Kidney (tissue), 14 donors: ENCODE measurements around the gene LAPTM5. TPM values are rescaled to one million over a fixed set of nuclear protein-coding genes. Genes with fewer than 3 reads are reported as not detected.

ENCODE experiments used
- DNase-seq, 5 donors: peaks; one replicate each; pipeline ENCODE4 v3.0.0-alpha.2; 2013 to 2020
- FAIRE-seq: peaks from 2 replicates; lab custom pipeline; 2012; peaks lifted over from hg19 to GRCh38; lab: Jason Lieb, UNC
- H3K27ac ChIP-seq, 2 donors: one replicate each; pipeline ENCODE4 v1.7.0; 2013; ENCODE audit warnings: low read depth in 2 of 2, low read length in 2 of 2, inconsistent platforms in 1 of 2
- H3K27me3 ChIP-seq: one replicate; pipeline ENCODE4 v1.7.1; 2013; ENCODE audit warnings: low read length, inconsistent platforms; ENCODE audit not compliant: control insufficient read depth, insufficient read depth
- H3K36me3 ChIP-seq, 3 donors: one replicate each; pipeline versions ENCODE4 v1.7.0 to v1.7.1; 2013; ENCODE audit warnings: low read length in 3 of 3, control low read depth in 1 of 3, inconsistent platforms in 1 of 3; ENCODE audit not compliant: insufficient read depth in 3 of 3, control insufficient read depth in 2 of 3
- H3K4me1 ChIP-seq, 3 donors: one replicate each; pipeline versions ENCODE4 v1.7.0 to v1.7.1; 2013; ENCODE audit warnings: low read length in 3 of 3, inconsistent platforms in 1 of 3, low read depth in 1 of 3; ENCODE audit not compliant: control insufficient read depth in 2 of 3, insufficient read depth in 2 of 3
- H3K4me3 ChIP-seq, 3 donors: one replicate each; pipeline versions ENCODE4 v1.7.0 to v1.8.1; 2013; ENCODE audit warnings: low read length in 3 of 3, control low read depth in 1 of 3, inconsistent platforms in 1 of 3
- H3K9ac ChIP-seq, 3 donors: one replicate each; pipeline versions ENCODE4 v1.7.0 to v1.7.1; 2013; ENCODE audit warnings: low read length in 3 of 3, control low read depth in 1 of 3, inconsistent platforms in 1 of 3
- H3K9me3 ChIP-seq, 3 donors: one replicate each; pipeline versions ENCODE4 v1.7.0 to v1.7.1; 2013; ENCODE audit warnings: low read length in 3 of 3, control low read depth in 1 of 3, inconsistent platforms in 1 of 3; ENCODE audit not compliant: control insufficient read depth in 2 of 3, insufficient read depth in 1 of 3
- CTCF ChIP-seq: IDR thresholded peaks from 3 replicates; pipeline ENCODE4 v1.5.1; 2012; ENCODE audit warnings: mild to moderate bottlenecking, moderate library complexity, borderline replicate concordance; ENCODE audit not compliant: insufficient read depth; ENCODE audit errors: extremely low read depth
- intact Hi-C: fragments of 100-400 bp; cut with DNase I; formaldehyde crosslinking; loops from one replicate; pipeline ENCODE4 v1.11.1; 2022
- polyA plus RNA-seq: library from polyadenylated mRNA; stranded (reverse); fragments of 350-450 nt; fragmentation: Illumina TruSeq; extraction: RNeasy Lipid Tissue Mini Kit (QIAGEN cat#74804); gene quantifications from one replicate; pipeline ENCODE4 v1.2.3, GENCODE V29; 2014; ENCODE audit warnings: low read depth, low replicate concordance; ENCODE audit not compliant: insufficient read depth
- total RNA-seq: library from RNA; stranded (reverse); fragmentation: NEBNext Ultra II Directional; extraction: Animal tissue kit (Norgen Biotek cat#: 25700); gene quantifications from one replicate; pipeline ENCODE4 v1.2.1, GENCODE V29; 2021
- donor health status: control.
- donor health status: control.
- donor health status: control.
- donor health status: control.
- donor health status: control.
- donor health status: DM: yes; HTN: yes; CAD: no.
- donor health status: Normal renal cell carcinoma (clear cell type).

The LAPTM5 gene
- total and polyA plus RNA-seq, 2 donors from 2014 or later = 23.5 to 108 TPM

- H3K4me3 ChIP-seq = peak overlapping the region; percentile 3 to 71 (median 58)
- intact Hi-C loops = no loop called here
- peaks cover 0 to 9% (median 8%) of the 10 kb centered on the region in 3 donors for H3K4me1 ChIP-seq
- DNase-seq (peak; percentile 90 to 100 (median 97)), FAIRE-seq (no peak)
- TF ChIP-seq CTCF = peak; percentile 98
- peak overlapping the region; percentile 18 to 84 (median 70) for H3K9ac ChIP-seq
- H3K9me3 ChIP-seq = peaks cover 0 to 5% (median 0%) of the 10 kb centered on the region in 3 donors
- H3K36me3 ChIP-seq = no peaks in the 10 kb centered on the region
- H3K27ac ChIP-seq = peak overlapping the region; percentile 95 to 99
- no peaks in the 10 kb centered on the region for H3K27me3 ChIP-seq
Observed at GRCh38 chr1:30718636-30719405, 38.8 kb downstream of the LAPTM5 start.

- intact Hi-C loops = no loop called here
- Histone ChIP-seq H3K4me1 (peaks cover 0 to 9% (median 8%) of the 10 kb centered on the region in 3 donors), H3K27ac (peak overlapping the region; percentile 43 to 66), H3K36me3 (no peaks in the 10 kb centered on the region), H3K9me3 (peaks cover 0 to 5% (median 0%) of the 10 kb centered on the region in 3 donors), H3K27me3 (no peaks in the 10 kb centered on the region), H3K4me3 (peak overlapping the region; percentile 35 to 53 (median 48)), H3K9ac (no peak overlapping the region)
- FAIRE-seq = peak; percentile 13
- peak; percentile 99 to 100 (median 99) for DNase-seq
- TF ChIP-seq CTCF = no peak
Observed at GRCh38 chr1:30718091-30718635, 39.4 kb downstream of the LAPTM5 start.

- intact Hi-C loops = no loop called here
- H3K36me3 ChIP-seq = no peaks in the 10 kb centered on the region
- TF ChIP-seq CTCF = no peak
- H3K4me1 ChIP-seq = peaks cover 0 to 9% (median 8%) of the 10 kb centered on the region in 3 donors
- no peak overlapping the region for H3K4me3 ChIP-seq
- no peaks in the 10 kb centered on the region for H3K27me3 ChIP-seq
- FAIRE-seq (no peak), DNase-seq (peak in 1 of 5 donors; percentile 73)
- no peak overlapping the region for H3K27ac ChIP-seq
- H3K9ac ChIP-seq = no peak overlapping the region
- H3K9me3 ChIP-seq = peaks cover 0 to 5% (median 0%) of the 10 kb centered on the region in 3 donors
Observed at GRCh38 chr1:30716646-30717045, 40.9 kb downstream of the LAPTM5 start.
